HL-60 (cell line): ENCODE results near the gene RTTN.
A peak's percentile ranks its signal among the peaks of the same experiment; 100 is the strongest.

ENCODE experiments used
- DNase-seq, 2 experiments: peaks; one replicate each; pipeline ENCODE4 v3.0.0-alpha.2; 2010 to 2020; ENCODE audit warnings: low read depth in 1 of 2, low spot score in 1 of 2
- H3K27ac ChIP-seq: fragments of 250-450 bp; sonication (Bioruptor Pico); replicated peaks from 2 replicates; pipeline ENCODE4 v1.5.1; 2020; ENCODE audit warnings: mild to moderate bottlenecking, moderate library complexity
- H3K27me3 ChIP-seq: fragments of 250-450 bp; sonication (Bioruptor Pico); 2 replicates; pipeline ENCODE4 v1.5.1; 2021; ENCODE audit warnings: mild to moderate bottlenecking, moderate library complexity; ENCODE audit not compliant: insufficient read depth, poor library complexity, severe bottlenecking
- H3K4me3 ChIP-seq: replicated peaks from 2 replicates; pipeline ENCODE4 v1.5.1; 2011; ENCODE audit warnings: mild to moderate bottlenecking, control low read depth, low read length; ENCODE audit not compliant: insufficient read depth
- CTCF ChIP-seq: IDR thresholded peaks from one replicate; pipeline ENCODE4 v1.5.1; 2011; ENCODE audit warnings: low read length, control low read depth, inconsistent platforms; ENCODE audit not compliant: insufficient read depth
- GABPA ChIP-seq: IDR thresholded peaks from 2 replicates; pipeline ENCODE4 v1.6.1; 2012; ENCODE audit warnings: low read depth
- POLR2AphosphoS5 ChIP-seq: IDR thresholded peaks from 2 replicates; pipeline ENCODE4 v1.6.1; 2012; ENCODE audit warnings: low read depth
- REST ChIP-seq: IDR thresholded peaks from 2 replicates; pipeline ENCODE4 v1.6.1; 2012; ENCODE audit warnings: low read depth; ENCODE audit not compliant: insufficient replicate concordance
- SPI1 ChIP-seq: IDR thresholded peaks from 2 replicates; pipeline ENCODE4 v1.6.1; 2012; ENCODE audit warnings: low read depth, mild to moderate bottlenecking, borderline replicate concordance

Gene RTTN

GRCh38 chr18:70229639-70230038, 24.2 kb upstream of the RTTN start:
- H3K27me3 ChIP-seq = no peaks in the 10 kb centered on the region
- no peak for DNase-seq
- no peak overlapping the region for H3K4me3 ChIP-seq
- H3K27ac ChIP-seq = no peak overlapping the region
- no peak for TF ChIP-seq SPI1
- TF ChIP-seq POLR2AphosphoS5 = no peak
- TF ChIP-seq REST = no peak
- no peak for TF ChIP-seq GABPA
- no peak for TF ChIP-seq CTCF

GRCh38 chr18:70228536-70228935, 23.0 kb upstream of the RTTN start:
- DNase-seq = peak; percentile 28 to 67
- no peaks in the 10 kb centered on the region for H3K27me3 ChIP-seq
- TF ChIP-seq REST (no peak), SPI1 (0 out of 2 replicates have a peak, but pooled peaks have one; percentile 33)
- H3K4me3 ChIP-seq = no peak overlapping the region
- H3K27ac ChIP-seq = no peak overlapping the region

- no peak for TF ChIP-seq CTCF
Measured at GRCh38 chr18:70227438-70227837, 22.0 kb upstream of the RTTN start.

GRCh38 chr18:70221915-70222278, 16.4 kb upstream of the RTTN start:
- DNase-seq = no peak
- TF ChIP-seq CTCF = no peak
- TF ChIP-seq POLR2AphosphoS5 = no peak
- no peak for TF ChIP-seq SPI1
- TF ChIP-seq REST = no peak
- no peak for TF ChIP-seq GABPA
- no peak overlapping the region for H3K27ac ChIP-seq
- no peak overlapping the region for H3K4me3 ChIP-seq
- H3K27me3 ChIP-seq = peaks cover 13% of the 10 kb centered on the region

More at GRCh38 chr18:70227438-70227837, 22.0 kb upstream of the RTTN start:
- no peak overlapping the region for H3K27ac ChIP-seq
- H3K27me3 ChIP-seq = peaks cover 6% of the 10 kb centered on the region
- no peak overlapping the region for H3K4me3 ChIP-seq
- no peak for DNase-seq
